Measurements from ENCODE around the gene TMX3. TPM values are rescaled to one million over a fixed set of nuclear protein-coding genes. Genes with fewer than 3 reads are reported as not detected.
A peak's percentile ranks its signal among the peaks of the same experiment; 100 is the strongest.

TMX3 gene
- total RNA-seq, 8 experiments from 2014 or later = 25.4 to 89.9 (median 43.4) TPM

- ATAC-seq (replicated peaks in 6 of 8) = peak in 1 of 8 experiments; percentile 44
- 30 to 94% (median 67%) methylated on average over 1 to 2 of the region's 2 CpGs; no CpG with 5 or more reads in 1 of the 10 experiments for WGBS, 10 experiments
- Histone ChIP-seq H3K4me3 (no peak overlapping the region), H3K27ac (no peak overlapping the region), H3K4me1 (replicated peaks in 1 of 2) (no peaks in the 10 kb centered on the region)
- in situ Hi-C loops (cut with MboI; ENCODE audit: low pct_unique_long_range_greater_than_20kb in 2 of 9, low sequenced_read_pairs in 9 of 9, unreplicated experiment in 9 of 9) = no loop called here
These were observed 13.3 kb upstream of the TMX3 start for GRCh38 chr18:68728081-68728700.

GRCh38 chr18:68727506-68727905 lies 12.6 kb upstream of the TMX3 start:
- Histone ChIP-seq H3K27ac (no peak overlapping the region), H3K4me3 (no peak overlapping the region), H3K4me1 (replicated peaks in 1 of 2) (no peaks in the 10 kb centered on the region)
- in situ Hi-C loops (cut with MboI; ENCODE audit: low pct_unique_long_range_greater_than_20kb in 2 of 9, low sequenced_read_pairs in 9 of 9, unreplicated experiment in 9 of 9) = no loop called here
- ATAC-seq (replicated peaks in 6 of 8) = no peak

GRCh38 chr18:68725346-68725745 lies 10.4 kb upstream of the TMX3 start:
- no peak for ATAC-seq (replicated peaks in 6 of 8)
- in situ Hi-C loops (cut with MboI; ENCODE audit: low pct_unique_long_range_greater_than_20kb in 2 of 9, low sequenced_read_pairs in 9 of 9, unreplicated experiment in 9 of 9) = no loop called here
- no peak overlapping the region for H3K4me3 ChIP-seq
- no peaks in the 10 kb centered on the region for H3K4me1 ChIP-seq (replicated peaks in 1 of 2)
- H3K27ac ChIP-seq = no peak overlapping the region
- WGBS, 10 experiments = 50 to 81% (median 71%) methylated on average over 1 to 2 of the region's 2 CpGs; no CpG with 5 or more reads in 2 of the 10 experiments

GRCh38 chr18:68724021-68724420 lies 9.1 kb upstream of the TMX3 start:
- 69 to 94% (median 79%) methylated on average over 1 to 4 of the region's 4 CpGs for WGBS, 10 experiments
- Histone ChIP-seq H3K4me1 (replicated peaks in 1 of 2) (no peaks in the 10 kb centered on the region), H3K4me3 (no peak overlapping the region), H3K27ac (no peak overlapping the region)
- in situ Hi-C loops (cut with MboI; ENCODE audit: low pct_unique_long_range_greater_than_20kb in 2 of 9, low sequenced_read_pairs in 9 of 9, unreplicated experiment in 9 of 9) = loop anchor here in 1 of 9 experiments (25.0 kb wide), 1 partner anchor 1363 kb away; no protein-coding TSS in a partner anchor
- no peak for ATAC-seq (replicated peaks in 6 of 8)

GRCh38 chr18:68723539-68723938 lies 8.6 kb upstream of the TMX3 start:
- 100% methylated on average over 1 to 2 of the region's 3 CpGs; no CpG with 5 or more reads in 6 of the 10 experiments for WGBS, 10 experiments
- no peak for ATAC-seq (replicated peaks in 6 of 8)
- in situ Hi-C loops (cut with MboI; ENCODE audit: low pct_unique_long_range_greater_than_20kb in 2 of 9, low sequenced_read_pairs in 9 of 9, unreplicated experiment in 9 of 9) = loop anchor here in 1 of 9 experiments (25.0 kb wide), 1 partner anchor 1364 kb away; no protein-coding TSS in a partner anchor
- no peak overlapping the region for H3K4me3 ChIP-seq
- no peak overlapping the region for H3K27ac ChIP-seq
- no peaks in the 10 kb centered on the region for H3K4me1 ChIP-seq (replicated peaks in 1 of 2)

- WGBS, 10 experiments = 86 to 100% (median 100%) methylated on average over 1 of the region's 1 CpG; no CpG with 5 or more reads in 6 of the 10 experiments
- in situ Hi-C loops (cut with MboI; ENCODE audit: low pct_unique_long_range_greater_than_20kb in 2 of 9, low sequenced_read_pairs in 9 of 9, unreplicated experiment in 9 of 9) = loop anchor here in 1 of 9 experiments (25.0 kb wide), 1 partner anchor 1364 kb away; no protein-coding TSS in a partner anchor
- no peaks in the 10 kb centered on the region for H3K4me1 ChIP-seq (replicated peaks in 1 of 2)
- H3K4me3 ChIP-seq = no peak overlapping the region
- no peak for ATAC-seq (replicated peaks in 6 of 8)
- no peak overlapping the region for H3K27ac ChIP-seq
These were observed 7.9 kb upstream of the TMX3 start for GRCh38 chr18:68722821-68723220.

- Histone ChIP-seq H3K27ac (no peak overlapping the region), H3K4me1 (replicated peaks in 1 of 2) (no peaks in the 10 kb centered on the region), H3K4me3 (no peak overlapping the region)
- in situ Hi-C loops (cut with MboI; ENCODE audit: low pct_unique_long_range_greater_than_20kb in 2 of 9, low sequenced_read_pairs in 9 of 9, unreplicated experiment in 9 of 9) = loop anchor here in 1 of 9 experiments (25.0 kb wide), 1 partner anchor 1365 kb away; no protein-coding TSS in a partner anchor
- ATAC-seq (replicated peaks in 6 of 8) = peak in 2 of 8 experiments; percentile 75 to 77
- WGBS, 10 experiments = 17 to 100% (median 92%) methylated on average over 2 to 8 of the region's 8 CpGs
These were observed 7.0 kb upstream of the TMX3 start for GRCh38 chr18:68721681-68722583.

- Histone ChIP-seq H3K4me3 (peak overlapping the region; percentile 52 to 88 (median 77)), H3K4me1 (replicated peaks in 1 of 2) (peaks cover 5 to 10% of the 10 kb centered on the region in 2 donors), H3K27ac (peak overlapping the region; percentile 62 to 75)
- 0 to 9% (median 0%) methylated on average over 1 to 7 of the region's 14 CpGs; no CpG with 5 or more reads in 3 of the 10 experiments for WGBS, 10 experiments
- peak; percentile 3 to 34 (median 24) for ATAC-seq (replicated peaks in 6 of 8)
- in situ Hi-C loops (cut with MboI; ENCODE audit: low pct_unique_long_range_greater_than_20kb in 2 of 9, low sequenced_read_pairs in 9 of 9, unreplicated experiment in 9 of 9) = loop anchor here in 1 of 9 experiments (25.0 kb wide), 1 partner anchor 1373 kb away; no protein-coding TSS in a partner anchor
These were observed 569 bp downstream of the TMX3 start for GRCh38 chr18:68714366-68714711.

- in situ Hi-C loops (cut with MboI; ENCODE audit: low pct_unique_long_range_greater_than_20kb in 2 of 9, low sequenced_read_pairs in 9 of 9, unreplicated experiment in 9 of 9) = loop anchor here in 1 of 9 experiments (25.0 kb wide), 1 partner anchor 1374 kb away; no protein-coding TSS in a partner anchor
- Histone ChIP-seq H3K4me1 (replicated peaks in 1 of 2) (peaks cover 5 to 10% of the 10 kb centered on the region in 2 donors), H3K27ac (no peak overlapping the region), H3K4me3 (peak overlapping the region; percentile 52 to 88 (median 77))
- no peak for ATAC-seq (replicated peaks in 6 of 8)
- WGBS, 10 experiments = 11 to 44% (median 25%) methylated on average over 1 to 6 of the region's 6 CpGs
These were observed 1.1 kb downstream of the TMX3 start for GRCh38 chr18:68713796-68714195.

GRCh38 chr18:68713131-68713530 lies 1.8 kb downstream of the TMX3 start:
- in situ Hi-C loops (cut with MboI; ENCODE audit: low pct_unique_long_range_greater_than_20kb in 2 of 9, low sequenced_read_pairs in 9 of 9, unreplicated experiment in 9 of 9) = loop anchor here in 1 of 9 experiments (25.0 kb wide), 1 partner anchor 1374 kb away; no protein-coding TSS in a partner anchor
- peaks cover 5 to 10% of the 10 kb centered on the region in 2 donors for H3K4me1 ChIP-seq (replicated peaks in 1 of 2)
- no peak for ATAC-seq (replicated peaks in 6 of 8)
- 33 to 100% (median 83%) methylated on average over 1 to 4 of the region's 4 CpGs; no CpG with 5 or more reads in 2 of the 10 experiments for WGBS, 10 experiments
- H3K4me3 ChIP-seq = peak overlapping the region in 1 of 5 donors; percentile 52
- H3K27ac ChIP-seq = no peak overlapping the region

GRCh38 chr18:68707646-68708045 lies 7.3 kb downstream of the TMX3 start:
- peak in 2 of 8 experiments; percentile 52 to 77 for ATAC-seq (replicated peaks in 6 of 8)
- Histone ChIP-seq H3K27ac (no peak overlapping the region), H3K4me1 (replicated peaks in 1 of 2) (no peaks in the 10 kb centered on the region), H3K4me3 (no peak overlapping the region)
- 100% methylated on average over 1 to 2 of the region's 2 CpGs; no CpG with 5 or more reads in 1 of the 10 experiments for WGBS, 10 experiments
- in situ Hi-C loops (cut with MboI; ENCODE audit: low pct_unique_long_range_greater_than_20kb in 2 of 9, low sequenced_read_pairs in 9 of 9, unreplicated experiment in 9 of 9) = loop anchor here in 1 of 9 experiments (25.0 kb wide), 1 partner anchor 1380 kb away; no protein-coding TSS in a partner anchor

- Histone ChIP-seq H3K4me3 (no peak overlapping the region), H3K4me1 (replicated peaks in 1 of 2) (no peaks in the 10 kb centered on the region), H3K27ac (no peak overlapping the region)
- no peak for ATAC-seq (replicated peaks in 6 of 8)
- whole genome bisulfite sequencing, 10 experiments = 67 to 100% (median 100%) methylated on average over 1 of the region's 1 CpG; no CpG with 5 or more reads in 3 of the 10 experiments
- in situ Hi-C loops (cut with MboI; ENCODE audit: low pct_unique_long_range_greater_than_20kb in 2 of 9, low sequenced_read_pairs in 9 of 9, unreplicated experiment in 9 of 9) = loop anchor here in 1 of 9 experiments (25.0 kb wide), 1 partner anchor 1382 kb away; no protein-coding TSS in a partner anchor
These were observed 9.8 kb downstream of the TMX3 start for GRCh38 chr18:68705119-68705518.
